Astrocyte of the spinal cord (primary cell): ENCODE data around the gene FER1L5.

Source experiments
- DNase-seq: peaks from one replicate; pipeline ENCODE4 v3.0.0; 2011; ENCODE audit warnings: low read depth, low spot score
- H3K4me3 ChIP-seq: 2 replicates; pipeline ENCODE4 v1.5.1; 2011; ENCODE audit warnings: low read depth, mild to moderate bottlenecking, low read length, moderate library complexity
- in situ Hi-C: cut with HindIII; loops from 2 replicates; pipeline ENCODE4 v1.10.0; 2017; ENCODE audit warnings: low sequenced_read_pairs
- TF ChIP-seq, protein P1 (sequence below): IDR thresholded peaks from 2 replicates; pipeline ENCODE4 v1.5.1; 2012; ENCODE audit warnings: low read depth, mild to moderate bottlenecking, low read length, inconsistent platforms

The FER1L5 gene

DNA sequence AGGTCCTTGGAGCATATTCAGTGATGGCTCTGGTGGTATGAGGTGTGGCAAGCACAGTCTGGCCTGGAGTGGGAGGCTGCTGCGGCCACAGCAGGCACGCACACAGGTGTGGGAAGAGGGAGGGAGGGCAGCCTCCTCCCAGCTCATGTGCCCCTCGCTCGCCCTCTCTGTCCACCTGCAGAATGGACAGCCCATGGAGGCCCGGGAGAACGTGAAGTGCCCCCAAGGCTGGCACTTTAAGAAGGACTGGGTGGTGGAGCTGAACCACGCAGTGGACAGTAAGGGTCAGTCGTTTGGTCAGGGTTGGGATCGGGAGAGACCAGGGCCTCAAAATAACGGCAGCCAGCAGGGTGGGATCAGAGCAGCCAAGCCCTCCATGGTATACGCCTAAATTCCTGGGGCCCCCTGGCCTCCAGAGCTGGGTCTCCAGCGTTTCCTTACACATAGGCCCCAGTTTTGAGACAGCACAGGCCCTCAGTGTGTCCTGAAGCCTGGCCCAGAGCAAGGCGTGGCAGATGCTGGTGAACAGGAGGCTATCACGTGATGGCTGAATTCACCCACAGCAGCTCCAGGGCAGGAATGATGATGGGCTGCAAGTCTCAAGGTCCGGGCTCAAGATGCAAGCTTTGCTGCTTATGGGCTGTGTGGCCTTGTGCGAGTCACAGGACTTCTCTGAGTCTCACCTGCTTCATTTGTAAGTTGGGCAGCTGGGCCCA is 47.9 kb downstream of the FER1L5 start:
- DNase-seq, result no peak
- H3K4me3 ChIP-seq, result no peak overlapping the region
- in situ Hi-C loops, result loop anchor here (25.0 kb wide), 1 partner anchor 122 kb away; the partner anchor contains the start of gene CNNM3
- TF ChIP-seq, protein P1, sequence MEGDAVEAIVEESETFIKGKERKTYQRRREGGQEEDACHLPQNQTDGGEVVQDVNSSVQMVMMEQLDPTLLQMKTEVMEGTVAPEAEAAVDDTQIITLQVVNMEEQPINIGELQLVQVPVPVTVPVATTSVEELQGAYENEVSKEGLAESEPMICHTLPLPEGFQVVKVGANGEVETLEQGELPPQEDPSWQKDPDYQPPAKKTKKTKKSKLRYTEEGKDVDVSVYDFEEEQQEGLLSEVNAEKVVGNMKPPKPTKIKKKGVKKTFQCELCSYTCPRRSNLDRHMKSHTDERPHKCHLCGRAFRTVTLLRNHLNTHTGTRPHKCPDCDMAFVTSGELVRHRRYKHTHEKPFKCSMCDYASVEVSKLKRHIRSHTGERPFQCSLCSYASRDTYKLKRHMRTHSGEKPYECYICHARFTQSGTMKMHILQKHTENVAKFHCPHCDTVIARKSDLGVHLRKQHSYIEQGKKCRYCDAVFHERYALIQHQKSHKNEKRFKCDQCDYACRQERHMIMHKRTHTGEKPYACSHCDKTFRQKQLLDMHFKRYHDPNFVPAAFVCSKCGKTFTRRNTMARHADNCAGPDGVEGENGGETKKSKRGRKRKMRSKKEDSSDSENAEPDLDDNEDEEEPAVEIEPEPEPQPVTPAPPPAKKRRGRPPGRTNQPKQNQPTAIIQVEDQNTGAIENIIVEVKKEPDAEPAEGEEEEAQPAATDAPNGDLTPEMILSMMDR, result no peak

DNA sequence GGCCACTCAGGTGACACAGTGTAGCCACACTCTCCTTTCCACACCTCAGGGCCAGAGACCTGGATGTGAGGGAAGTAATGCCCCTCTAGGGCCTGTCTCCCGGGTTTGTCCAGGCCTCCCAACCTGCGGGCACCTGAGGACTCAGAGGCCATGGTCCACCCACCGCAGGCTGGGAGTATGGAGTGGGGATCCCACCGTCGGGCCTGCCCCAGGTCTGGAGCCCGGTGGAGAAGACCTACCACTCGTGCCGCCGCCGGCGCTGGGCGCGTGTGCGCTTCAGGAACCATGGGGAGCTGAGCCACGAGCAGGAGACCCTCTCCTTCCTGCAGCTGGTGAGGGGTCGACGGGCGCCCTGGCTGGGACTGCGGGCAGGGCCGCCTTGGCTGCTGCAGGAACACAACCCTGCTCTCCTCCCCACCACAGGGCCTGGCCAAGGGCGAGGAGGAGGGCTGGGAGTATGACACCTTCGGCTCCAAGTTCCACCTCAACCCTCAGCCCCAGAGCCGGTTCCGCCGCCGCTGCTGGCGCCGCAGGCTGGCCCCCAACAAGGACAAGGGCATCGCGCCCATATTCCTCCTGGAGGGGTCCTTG is 48.6 kb downstream of the FER1L5 start:
- TF ChIP-seq, protein P1, result no peak
- in situ Hi-C loops, result loop anchor here (25.0 kb wide), 1 partner anchor 121 kb away; the partner anchor contains the start of gene CNNM3
- DNase-seq, result no peak
- H3K4me3 ChIP-seq, result no peak overlapping the region

DNA sequence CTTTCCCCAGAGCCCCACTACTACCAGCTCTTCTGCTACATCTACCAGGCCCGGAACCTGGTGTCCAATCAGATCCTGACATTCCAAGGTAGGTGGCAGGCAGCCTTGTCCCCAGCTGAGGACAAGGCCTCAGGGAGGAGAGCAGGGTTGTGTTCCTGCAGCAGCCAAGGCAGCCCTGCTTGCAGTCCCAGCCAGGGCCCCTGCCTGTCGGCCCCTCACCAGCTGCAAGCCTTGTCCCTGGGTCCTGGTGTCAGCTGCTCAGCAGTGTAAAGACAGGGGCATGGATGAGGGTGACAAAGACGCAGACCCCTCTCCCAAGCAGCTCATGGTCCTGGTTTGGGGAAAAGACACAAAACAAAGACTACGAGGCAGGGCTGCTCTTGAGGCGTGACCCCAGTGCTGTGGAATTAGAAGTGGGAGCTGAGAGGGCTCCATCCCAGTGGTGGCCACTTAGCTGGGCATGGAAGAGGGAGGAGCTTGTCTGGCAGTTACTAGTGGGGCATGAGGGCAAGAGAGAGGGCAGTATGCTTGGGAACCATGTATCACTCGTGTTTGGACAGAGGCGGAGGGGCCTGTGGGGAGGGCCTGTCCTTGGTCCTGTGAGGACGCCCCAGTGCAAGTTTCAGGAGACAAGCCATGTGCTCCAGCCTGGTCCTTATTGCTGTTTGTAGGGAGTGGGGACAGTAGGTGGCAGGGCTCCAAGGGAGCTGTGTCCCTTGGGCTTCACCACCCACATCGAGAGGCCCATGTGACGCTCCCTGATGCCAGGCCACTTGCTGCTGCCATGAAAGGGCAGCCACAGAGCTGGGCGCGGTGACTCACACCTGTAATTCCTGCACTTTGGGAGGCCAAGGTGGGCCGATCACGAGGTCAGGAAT is 49.8 kb downstream of the FER1L5 start:
- no peak overlapping the region for H3K4me3 ChIP-seq
- TF ChIP-seq, protein P1, result no peak
- no peak for DNase-seq
- in situ Hi-C loops, result loop anchor here (25.0 kb wide), 1 partner anchor 120 kb away; the partner anchor contains the start of gene CNNM3

DNA sequence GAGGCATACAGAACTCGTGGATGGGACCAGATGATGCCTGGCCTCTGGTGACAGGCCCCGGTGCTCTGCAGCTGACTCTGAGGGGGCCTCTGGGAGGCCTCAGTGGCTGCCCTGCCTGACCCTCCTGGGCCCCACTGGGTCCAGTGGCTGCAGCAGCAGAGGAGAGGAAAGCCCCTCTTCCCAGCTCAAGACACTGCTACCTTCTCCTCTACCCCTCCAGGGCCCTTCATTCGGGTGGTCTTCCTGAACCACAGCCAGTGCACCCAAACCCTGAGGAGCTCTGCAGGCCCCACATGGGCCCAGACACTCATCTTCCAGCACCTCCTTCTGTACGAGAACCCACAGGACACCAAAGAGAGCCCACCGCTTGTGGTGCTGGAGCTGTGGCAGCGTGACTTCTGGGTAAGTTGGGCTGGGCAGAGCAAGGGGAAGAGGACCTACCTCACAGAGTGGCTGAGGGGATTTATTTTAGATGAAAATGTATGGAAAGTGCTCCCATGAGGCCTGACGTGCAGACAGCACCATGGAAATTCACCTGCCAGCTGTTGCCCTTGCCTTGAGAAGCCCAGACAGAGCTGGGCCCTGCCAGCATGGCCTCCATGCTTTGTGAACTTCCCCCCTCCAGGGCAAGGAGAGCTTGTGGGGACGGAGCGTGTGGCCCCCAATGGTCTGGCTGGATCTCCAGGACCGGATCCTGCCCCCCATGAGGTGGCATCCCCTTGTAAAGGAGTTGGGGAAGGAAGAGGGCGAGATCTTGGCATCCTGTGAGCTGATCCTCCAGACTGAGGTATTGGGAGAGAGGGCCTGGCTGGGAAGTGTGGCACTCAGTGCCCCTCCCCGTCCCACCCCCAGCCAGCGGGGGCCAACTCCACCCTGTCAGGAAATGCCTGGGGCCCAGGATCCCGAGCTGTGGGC is 51.0 kb downstream of the FER1L5 start:
- TF ChIP-seq, protein P1, result no peak
- in situ Hi-C loops, result loop anchor here (25.0 kb wide), 1 partner anchor 119 kb away; the partner anchor contains the start of gene CNNM3
- DNase-seq, result no peak
- no peak overlapping the region for H3K4me3 ChIP-seq

DNA sequence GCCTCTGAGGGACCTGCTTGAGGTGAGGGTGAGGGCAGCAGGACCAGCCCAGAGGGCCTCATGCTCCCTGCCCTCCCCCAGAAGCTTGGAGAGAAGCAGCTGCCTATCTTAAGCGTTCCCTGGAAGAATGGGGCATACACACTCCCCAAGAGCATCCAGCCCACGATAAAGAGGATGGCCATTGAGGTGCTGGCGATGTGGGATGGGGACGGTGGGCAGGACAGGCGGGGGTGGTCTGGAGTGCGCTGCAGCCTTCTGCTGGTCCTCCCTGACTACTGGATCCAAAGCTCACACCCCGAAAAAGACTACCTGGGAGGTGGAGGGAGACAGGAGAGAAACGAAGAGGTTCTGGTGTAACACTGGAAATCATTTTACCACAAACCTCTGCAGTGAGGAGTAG is 51.7 kb downstream of the FER1L5 start:
- no peak for DNase-seq
- in situ Hi-C loops, result loop anchor here (25.0 kb wide), 1 partner anchor 118 kb away; the partner anchor contains the start of gene CNNM3
- no peak overlapping the region for H3K4me3 ChIP-seq
- TF ChIP-seq, protein P1, result no peak
